K562 (cell line): Measurements from ENCODE around the gene HSPH1. TPM values are rescaled to one million over a fixed set of nuclear protein-coding genes. Genes with fewer than 3 reads are reported as not detected.

Experiments
- ATAC-seq: fragments of 200-7000 bp; cut with Tn5 transposase; 3 replicates; pipeline ENCODE4 v1.9.1; 2020; ENCODE audit warnings: moderate library complexity
- BruUV-seq: library from RNA; stranded (reverse); fragments of 400-500 nt; replicated peaks from 2 replicates; lab custom pipeline; 2021; lab: Mats Ljungman, UMichigan
- CTCF ChIA-PET: fragments of 300-600 bp; formaldehyde crosslinking; extraction: SDS; loops from one replicate; lab custom pipeline; 2021; ENCODE audit warnings: low intra/inter-chr PET ratio; lab: Yijun Ruan, JAX
- POLR2A ChIA-PET: fragments of 300-600, 350-650 bp; sonication (Branson Sonifier 250); formaldehyde crosslinking; extraction: SDS; loops from one replicate; lab custom pipeline; 2021; ENCODE audit warnings: antibody characterized with exemption, inconsistent platforms; lab: Yijun Ruan, JAX
- DNase-seq, 4 experiments: peaks; one replicate each; pipeline versions ENCODE4 v3.0.0 to v3.0.0-alpha.2; 2011 to 2018; ENCODE audit warnings: low spot score in 3 of 4, mixed read lengths in 3 of 4; ENCODE audit errors: extremely low read depth in 1 of 4
- FAIRE-seq: peaks from 2 replicates; lab custom pipeline; 2011; peaks lifted over from hg19 to GRCh38; lab: Jason Lieb, UNC
- H2AFZ ChIP-seq: 2 replicates; pipeline ENCODE4 v1.6.0; 2011; ENCODE audit warnings: low read depth, low read length, control low read depth, inconsistent platforms
- H3K27ac ChIP-seq: fragments of 200-600 bp; 3 replicates; pipeline ENCODE4 v1.8.0; 2011; ENCODE audit warnings: low read depth, mild to moderate bottlenecking, control low read depth, inconsistent platforms, low read length, moderate library complexity, mixed read lengths; ENCODE audit errors: extremely low read depth
- H3K27me3 ChIP-seq, 2 experiments: fragments of 300-600 bp in 1 of 2; 2 replicates in 1 of 2; 3 replicates in 1 of 2; pipeline versions ENCODE4 v1.6.0 to v1.8.0; 2011; ENCODE audit warnings: inconsistent platforms in 2 of 2, low read length in 2 of 2, mild to moderate bottlenecking in 1 of 2, mixed read lengths in 1 of 2, moderate library complexity in 1 of 2; ENCODE audit not compliant: control insufficient read depth in 2 of 2, insufficient read depth in 2 of 2
- H3K36me3 ChIP-seq: fragments of 300-600 bp; 3 replicates; pipeline ENCODE4 v1.8.0; 2011; ENCODE audit warnings: mild to moderate bottlenecking, low read length, inconsistent platforms; ENCODE audit not compliant: control insufficient read depth, insufficient read depth
- H3K4me1 ChIP-seq, 2 experiments: fragments of 200-600 bp in 1 of 2; replicated peaks in 1 of 2; 2 replicates in 1 of 2; 3 replicates in 1 of 2; pipeline versions ENCODE4 v1.5.1 to v1.8.0; 2011; ENCODE audit warnings: inconsistent platforms in 2 of 2, low read length in 2 of 2, mild to moderate bottlenecking in 1 of 2, mixed read lengths in 1 of 2, moderate library complexity in 1 of 2; ENCODE audit not compliant: control insufficient read depth in 2 of 2, insufficient read depth in 2 of 2
- H3K4me2 ChIP-seq: 2 replicates; pipeline ENCODE4 v1.6.1; 2011; ENCODE audit warnings: low read length, control low read depth, inconsistent platforms, mixed read lengths; ENCODE audit not compliant: insufficient read depth
- H3K4me3 ChIP-seq: fragments of 200-600 bp; sonication (generic), shearing (Covaris generic); 2 replicates; pipeline ENCODE4 v1.5.1; 2016; ENCODE audit warnings: control low read depth, inconsistent platforms
- H3K79me2 ChIP-seq: fragments of 200-600 bp; 3 replicates; pipeline ENCODE4 v1.8.0; 2011; ENCODE audit warnings: low read length, inconsistent platforms; ENCODE audit not compliant: control insufficient read depth, insufficient read depth
- H3K9ac ChIP-seq, 2 experiments: 2 replicates each; pipeline versions ENCODE4 v1.6.0 to v1.6.1; 2011; ENCODE audit warnings: low read depth in 2 of 2, low read length in 2 of 2, control low read depth in 1 of 2, inconsistent platforms in 1 of 2, mild to moderate bottlenecking in 1 of 2, mixed read lengths in 1 of 2; ENCODE audit not compliant: insufficient read depth in 1 of 2
- H3K9me1 ChIP-seq: one replicate; pipeline ENCODE4 v1.6.0; 2011; ENCODE audit warnings: inconsistent platforms, mild to moderate bottlenecking, low read length, moderate library complexity; ENCODE audit not compliant: control insufficient read depth, insufficient read depth
- H3K9me3 ChIP-seq: replicated peaks from 2 replicates; pipeline ENCODE4 v1.5.1; 2011; ENCODE audit warnings: low read depth, low read length, inconsistent platforms; ENCODE audit not compliant: control insufficient read depth, insufficient read depth
- H4K20me1 ChIP-seq: replicated peaks from 2 replicates; pipeline ENCODE4 v1.6.1; 2011; ENCODE audit warnings: low read length, inconsistent platforms, mixed read lengths; ENCODE audit not compliant: control insufficient read depth, insufficient read depth
- MEF2A ChIP-seq: IDR thresholded peaks from 2 replicates; pipeline ENCODE4 v1.6.1; 2011; ENCODE audit warnings: low read depth, mild to moderate bottlenecking, low read length, moderate library complexity; ENCODE audit not compliant: control insufficient read depth
- ZNF407 ChIP-seq: fragments of 450-650 bp; IDR thresholded peaks from 2 replicates; pipeline ENCODE4 v1.6.1; 2016; ENCODE audit warnings: low read depth
- WGBS: fragments of 100-300 bp; shearing (Covaris generic); methylation state at CpG from one replicate; pipeline ENCODE4 v1.1.6; 2016; ENCODE audit warnings: low coverage, mixed read lengths; ENCODE audit not compliant: insufficient coverage; ENCODE audit errors: missing lambda C conversion rate; 5-methylcytosine and 5-hydroxymethylcytosine counted together
- in situ Hi-C: fragments of 300-500 bp; cut with MboI; formaldehyde crosslinking; loops from 4 replicates; pipeline ENCODE4 v1.15.0; 2018; ENCODE audit warnings: inconsistent platforms, mixed read lengths
- intact Hi-C: fragments of 100-400 bp; cut with micrococcal nuclease; formaldehyde crosslinking; loops from 2 replicates; pipeline ENCODE4 v1.14.2; 2022
- polyA plus RNA-seq, 8 experiments: library from polyadenylated mRNA; depleted of rRNA in 4 of 8; stranded (reverse) in 5 of 8; unstranded in 3 of 8; fragments of >200 nt; fragmentation: Nextera tagmentation in 2 of 8; fragmentation: Illumina TruSeq in 1 of 8; extraction: Ambion mirVana in 2 of 8; extraction: Trizol in 1 of 8; gene quantifications; 2 replicates each; pipeline versions ENCODE4 v1.2.1 to v1.2.3, GENCODE V29; 2011 to 2014; ENCODE audit warnings: inconsistent platforms in 1 of 8, missing spikeins in 1 of 8
- total RNA-seq, 7 experiments: library from RNA; depleted of rRNA in 6 of 7; stranded (reverse); fragments of >200 nt in 6 of 7; fragmentation: Illumina TruSeq in 2 of 7; extraction: Trizol in 2 of 7; gene quantifications; 2 replicates each; pipeline versions ENCODE4 v1.2.1 to v1.2.3, GENCODE V29; 2011 to 2021; ENCODE audit warnings: low replicate concordance in 1 of 7

Gene HSPH1
- total and polyA plus RNA-seq, 9 of the 15 experiments (the other 6 are each of a cell fraction or from before 2014, with no cell fraction given), result 34.6 to 104 (median 64.7) TPM

- TF ChIP-seq MEF2A, result no peak
These were observed 39.6 kb downstream of the HSPH1 start (continued) for GRCh38 chr13:31122143-31122542.

- intact Hi-C loops (no loop called here), in situ Hi-C loops (no loop called here)
- no peak overlapping the region for H3K4me3 ChIP-seq
- FAIRE-seq, result no peak
- CTCF ChIA-PET, result no interaction called here
- H3K9me3 ChIP-seq, result no peaks in the 10 kb centered on the region
- no TSS peak for BruUV-seq
- H3K27ac ChIP-seq, result no peak overlapping the region
- H3K36me3 ChIP-seq, result no peaks in the 10 kb centered on the region
- 0% methylated on average over 5 of the region's 7 CpGs for WGBS
- H4K20me1 ChIP-seq, result no peaks in the 10 kb centered on the region
- no peak for DNase-seq
- no peaks in the 10 kb centered on the region for H3K4me1 ChIP-seq
- POLR2A ChIA-PET, result no interaction called here
- H3K79me2 ChIP-seq, result no peaks in the 10 kb centered on the region
- no peak for TF ChIP-seq ZNF407
- H3K9ac ChIP-seq, result no peak overlapping the region
- ATAC-seq, result no peak
- no peak overlapping the region for H3K4me2 ChIP-seq
- H3K9me1 ChIP-seq, result no peaks in the 10 kb centered on the region
- H3K27me3 ChIP-seq, result peaks cover 3 to 24% of the 10 kb centered on the region in 2 experiments
- no peak overlapping the region for H2AFZ ChIP-seq
These were observed 40.1 kb downstream of the HSPH1 start for GRCh38 chr13:31121379-31122140.
